ENCODE data around the gene CYP4F8.

CYP4F8 gene

GRCh38 chr19:15663247-15663646, 48.2 kb downstream of the CYP4F8 start:
- H3K4me3 ChIP-seq (ENCODE audit: low read length): no peak overlapping the region
- no peak for DNase-seq (ENCODE audit: low read depth)
- TF ChIP-seq, protein P1, sequence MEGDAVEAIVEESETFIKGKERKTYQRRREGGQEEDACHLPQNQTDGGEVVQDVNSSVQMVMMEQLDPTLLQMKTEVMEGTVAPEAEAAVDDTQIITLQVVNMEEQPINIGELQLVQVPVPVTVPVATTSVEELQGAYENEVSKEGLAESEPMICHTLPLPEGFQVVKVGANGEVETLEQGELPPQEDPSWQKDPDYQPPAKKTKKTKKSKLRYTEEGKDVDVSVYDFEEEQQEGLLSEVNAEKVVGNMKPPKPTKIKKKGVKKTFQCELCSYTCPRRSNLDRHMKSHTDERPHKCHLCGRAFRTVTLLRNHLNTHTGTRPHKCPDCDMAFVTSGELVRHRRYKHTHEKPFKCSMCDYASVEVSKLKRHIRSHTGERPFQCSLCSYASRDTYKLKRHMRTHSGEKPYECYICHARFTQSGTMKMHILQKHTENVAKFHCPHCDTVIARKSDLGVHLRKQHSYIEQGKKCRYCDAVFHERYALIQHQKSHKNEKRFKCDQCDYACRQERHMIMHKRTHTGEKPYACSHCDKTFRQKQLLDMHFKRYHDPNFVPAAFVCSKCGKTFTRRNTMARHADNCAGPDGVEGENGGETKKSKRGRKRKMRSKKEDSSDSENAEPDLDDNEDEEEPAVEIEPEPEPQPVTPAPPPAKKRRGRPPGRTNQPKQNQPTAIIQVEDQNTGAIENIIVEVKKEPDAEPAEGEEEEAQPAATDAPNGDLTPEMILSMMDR (IDR thresholded peaks at IDR 0.05; ENCODE audit: insufficient read depth, low read depth, low read length, missing control alignments): no peak

GRCh38 chr19:15666186-15666585, 51.2 kb downstream of the CYP4F8 start:
- no peak overlapping the region for H3K4me3 ChIP-seq (ENCODE audit: low read length)
- DNase-seq (ENCODE audit: low read depth): no peak
- TF ChIP-seq, protein P1 (IDR thresholded peaks at IDR 0.05; ENCODE audit: insufficient read depth, low read depth, low read length, missing control alignments): no peak

- no peak for DNase-seq (ENCODE audit: low read depth)
- TF ChIP-seq, protein P1 (IDR thresholded peaks at IDR 0.05; ENCODE audit: insufficient read depth, low read depth, low read length, missing control alignments): no peak
- no peak overlapping the region for H3K4me3 ChIP-seq (ENCODE audit: low read length)
Observed at GRCh38 chr19:15666883-15667282, 51.9 kb downstream of the CYP4F8 start.

GRCh38 chr19:15669440-15669839, 54.4 kb downstream of the CYP4F8 start:
- DNase-seq (ENCODE audit: low read depth): no peak
- no peak overlapping the region for H3K4me3 ChIP-seq (ENCODE audit: low read length)
- TF ChIP-seq, protein P1 (IDR thresholded peaks at IDR 0.05; ENCODE audit: insufficient read depth, low read depth, low read length, missing control alignments): no peak

- DNase-seq (ENCODE audit: low read depth): no peak
- TF ChIP-seq, protein P1 (IDR thresholded peaks at IDR 0.05; ENCODE audit: insufficient read depth, low read depth, low read length, missing control alignments): no peak
- no peak overlapping the region for H3K4me3 ChIP-seq (ENCODE audit: low read length)
Observed at GRCh38 chr19:15669891-15670290, 54.9 kb downstream of the CYP4F8 start.

- no peak overlapping the region for H3K4me3 ChIP-seq (ENCODE audit: low read length)
- DNase-seq (ENCODE audit: low read depth): no peak
- TF ChIP-seq, protein P1 (IDR thresholded peaks at IDR 0.05; ENCODE audit: insufficient read depth, low read depth, low read length, missing control alignments): no peak
Observed at GRCh38 chr19:15671237-15671821, 56.3 kb downstream of the CYP4F8 start.

GRCh38 chr19:15671891-15672579, 57.0 kb downstream of the CYP4F8 start:
- H3K4me3 ChIP-seq (ENCODE audit: low read length): no peak overlapping the region
- TF ChIP-seq, protein P1 (IDR thresholded peaks at IDR 0.05; ENCODE audit: insufficient read depth, low read depth, low read length, missing control alignments): no peak
- DNase-seq (ENCODE audit: low read depth): no peak
